ENCODE results near the gene FAM25A.
"Not testable (repeated sequence)": the region's sequence is repeated elsewhere in the genome, so short reads cannot be mapped to it uniquely, and the experiment has no call there.

DNA sequence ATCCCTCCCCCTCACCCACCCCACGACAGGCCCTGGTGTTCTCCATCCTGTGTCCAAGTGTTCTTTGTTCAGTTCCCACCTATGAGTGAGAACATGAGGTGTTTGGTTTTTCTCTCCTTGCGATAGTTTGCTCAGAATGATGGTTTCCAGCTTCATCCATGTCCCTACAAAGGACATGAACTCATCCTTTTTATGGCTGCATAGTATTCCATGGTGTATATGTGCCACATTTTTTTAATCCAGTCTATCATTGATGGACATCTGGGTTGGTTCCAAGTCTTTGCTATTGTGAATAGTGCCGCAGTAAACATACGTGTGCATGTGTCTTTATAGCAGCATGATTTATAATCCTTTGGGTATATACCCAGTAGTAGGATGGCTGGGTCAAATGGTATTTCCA is 35.6 kb upstream of the FAM25A start:
- not testable (repeated sequence) for TF ChIP-seq EZH2 (IDR thresholded peaks at IDR 0.05); POLR2AphosphoS5 (IDR thresholded peaks at IDR 0.05; ENCODE audit: borderline replicate concordance, low read depth, low read length); FOXP2 (optimal IDR thresholded peaks at IDR 0.05; ENCODE audit: control extremely low read depth, extremely low read length, insufficient read depth)

Measured in SK-N-MC (cell line).